ENCODE measurements around the gene SATB1.

DNA sequence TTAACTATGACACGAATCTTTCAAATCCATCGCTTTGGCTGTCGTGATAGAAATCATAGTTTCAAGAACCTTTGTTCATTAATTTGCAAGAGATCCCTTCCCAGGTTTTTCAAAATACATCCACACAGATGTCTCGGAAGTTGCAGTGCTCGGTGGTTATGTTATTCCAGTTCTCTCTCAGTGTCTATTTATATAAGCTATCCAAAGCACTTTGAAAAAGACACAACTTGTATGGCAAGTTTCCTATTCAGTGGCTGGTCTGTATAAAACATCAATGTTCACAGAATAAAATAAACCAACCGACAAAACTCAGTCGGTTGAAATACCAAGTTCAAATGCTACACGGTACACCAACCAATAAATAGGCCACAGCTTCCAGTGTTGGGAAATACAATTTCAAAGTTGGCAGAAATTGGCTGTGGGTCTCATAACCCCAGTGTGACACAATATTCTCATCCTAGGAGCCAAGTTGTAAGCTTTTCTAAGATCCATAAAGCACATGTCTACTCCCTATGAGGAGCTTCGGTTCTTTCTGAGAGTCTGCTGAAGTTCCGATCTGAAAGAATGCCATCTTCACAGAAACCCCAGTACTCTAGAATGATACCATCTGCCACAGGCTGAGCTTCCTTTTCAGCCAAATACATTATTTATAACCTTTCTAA lies 23.7 kb downstream of the SATB1 start:
- TF ChIP-seq POLR2A (IDR thresholded peaks at IDR 0.05) (no peak), CTCF (IDR thresholded peaks at IDR 0.05) (no peak)
